HFFc6 (cell line): ENCODE results near the gene GOLT1B. TPM values are rescaled to one million over a fixed set of nuclear protein-coding genes. Genes with fewer than 3 reads are reported as not detected.
"Not testable (repeated sequence)": the region's sequence is repeated elsewhere in the genome, so short reads cannot be mapped to it uniquely, and the experiment has no call there.

Source experiments
- DNase-seq: peaks from one replicate; pipeline ENCODE4 v3.0.0-alpha.2; 2018
- H3K27ac Mint-ChIP-seq: 2 replicates; pipeline ENCODE4 v1.8.0; 2020; ENCODE audit warnings: mild to moderate bottlenecking, mixed read lengths
- H3K27me3 Mint-ChIP-seq: 2 replicates; pipeline ENCODE4 v1.8.0; 2021; ENCODE audit warnings: mild to moderate bottlenecking, moderate library complexity, mixed read lengths; ENCODE audit not compliant: insufficient read depth
- H3K36me3 Mint-ChIP-seq: 2 replicates; pipeline ENCODE4 v1.8.0; 2021; ENCODE audit warnings: low read depth, mixed read lengths
- H3K4me1 Mint-ChIP-seq: 2 replicates; pipeline ENCODE4 v1.8.0; 2020; ENCODE audit warnings: low read depth, mixed read lengths
- H3K4me3 Mint-ChIP-seq: 2 replicates; pipeline ENCODE4 v1.8.0; 2020; ENCODE audit warnings: mild to moderate bottlenecking, moderate library complexity, mixed read lengths
- H3K9me3 Mint-ChIP-seq: 2 replicates; pipeline ENCODE4 v1.8.0; 2020; ENCODE audit warnings: mild to moderate bottlenecking, mixed read lengths
- long read RNA-seq: library from polyadenylated mRNA; unstranded; transcript quantifications from one replicate; pipeline ENCODE4 v2.0.0, GENCODE V29; 2019
- total RNA-seq, 6 experiments: library from RNA; stranded (reverse); fragmentation: NEBNext Ultra II Directional; extraction: Animal tissue kit (Norgen Biotek cat#: 25700); gene quantifications; 2 replicates in 1 of 6; 3 replicates in 5 of 6; pipeline ENCODE4 v1.2.3, GENCODE V29; 2021
- TF ChIP-seq, protein P1 (sequence below): fragments of 200-600 bp; sonication (generic); IDR thresholded peaks from 2 replicates; pipeline ENCODE4 v1.5.0; 2021; ENCODE audit warnings: antibody characterized with exemption, mild to moderate bottlenecking

GOLT1B gene, protein sequence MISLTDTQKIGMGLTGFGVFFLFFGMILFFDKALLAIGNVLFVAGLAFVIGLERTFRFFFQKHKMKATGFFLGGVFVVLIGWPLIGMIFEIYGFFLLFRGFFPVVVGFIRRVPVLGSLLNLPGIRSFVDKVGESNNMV
- total RNA-seq, result 100 to 1,000 TPM in 1 of 6 experiments, 10 to 100 TPM in 5; 78.8 to 115 (median 98.1) TPM
- long read RNA-seq, transcript GOLT1B-201 (5 exons, 3,227 nt), result major isoform, 116 of 138 reads
- long read RNA-seq, transcript GOLT1B-203 (6 exons, 1,210 nt), result minor isoform, 5 of 138 reads
- long read RNA-seq, partial matches to known transcripts, result 15 of 138 reads
- long read RNA-seq, other reads (novel, unspliced or antisense), result 0 of 138 reads

DNA sequence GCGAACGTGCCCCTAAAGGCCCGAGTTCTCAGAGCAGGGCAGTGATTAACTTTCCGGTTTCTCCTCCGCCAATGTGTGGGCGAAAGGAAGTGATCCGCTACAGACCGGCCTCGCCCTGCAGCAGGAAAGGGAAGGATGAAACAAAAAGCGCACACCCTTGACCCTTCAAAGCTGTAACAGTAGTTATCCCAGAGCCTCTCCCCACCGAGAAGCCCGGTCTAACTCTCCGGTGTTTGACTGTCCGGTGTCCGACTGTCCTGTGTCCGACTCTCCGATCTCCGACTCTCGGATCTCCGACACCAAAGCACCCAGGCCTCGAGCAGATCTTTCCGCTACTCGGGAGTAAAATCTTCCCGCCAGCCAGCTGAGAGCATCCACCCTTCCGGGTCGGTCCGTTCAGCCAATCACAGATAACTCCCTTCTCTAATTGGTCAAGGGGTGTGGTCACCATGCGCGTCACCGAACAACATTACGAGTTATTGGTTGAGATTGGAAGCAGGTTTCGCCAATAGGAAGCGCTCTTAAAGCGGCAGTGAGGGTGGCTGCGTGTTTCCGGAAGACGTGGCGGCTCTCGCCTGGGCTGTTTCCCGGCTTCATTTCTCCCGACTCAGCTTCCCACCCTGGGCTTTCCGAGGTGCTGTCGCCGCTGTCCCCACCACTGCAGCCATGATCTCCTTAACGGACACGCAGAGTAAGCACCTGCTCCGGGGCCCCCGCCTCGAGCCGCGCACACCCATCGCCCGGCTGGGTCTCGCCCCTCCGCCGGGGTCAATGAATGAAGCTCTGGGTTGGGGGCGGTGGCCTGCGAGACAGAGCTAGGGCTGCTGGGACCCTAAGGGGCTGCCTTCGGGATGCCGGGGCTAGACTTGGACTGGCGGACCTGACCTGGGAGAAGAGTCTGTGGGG is at the start of gene GOLT1B, which contains the start of gene RECQL:
GOLT1B (plus strand) TSS at position 532 of the 906 bp plus-strand sequence; CDS start at position 667, 135 bp downstream.
RECQL (minus strand) TSS at position 378 of the 906 bp plus-strand sequence. CDS start 2,065 bp downstream, outside the sequence.
- peaks cover 29% of the 10 kb centered on the region for H3K36me3 Mint-ChIP-seq
- no peaks in the 10 kb centered on the region for H3K9me3 Mint-ChIP-seq
- TF ChIP-seq, protein P1, sequence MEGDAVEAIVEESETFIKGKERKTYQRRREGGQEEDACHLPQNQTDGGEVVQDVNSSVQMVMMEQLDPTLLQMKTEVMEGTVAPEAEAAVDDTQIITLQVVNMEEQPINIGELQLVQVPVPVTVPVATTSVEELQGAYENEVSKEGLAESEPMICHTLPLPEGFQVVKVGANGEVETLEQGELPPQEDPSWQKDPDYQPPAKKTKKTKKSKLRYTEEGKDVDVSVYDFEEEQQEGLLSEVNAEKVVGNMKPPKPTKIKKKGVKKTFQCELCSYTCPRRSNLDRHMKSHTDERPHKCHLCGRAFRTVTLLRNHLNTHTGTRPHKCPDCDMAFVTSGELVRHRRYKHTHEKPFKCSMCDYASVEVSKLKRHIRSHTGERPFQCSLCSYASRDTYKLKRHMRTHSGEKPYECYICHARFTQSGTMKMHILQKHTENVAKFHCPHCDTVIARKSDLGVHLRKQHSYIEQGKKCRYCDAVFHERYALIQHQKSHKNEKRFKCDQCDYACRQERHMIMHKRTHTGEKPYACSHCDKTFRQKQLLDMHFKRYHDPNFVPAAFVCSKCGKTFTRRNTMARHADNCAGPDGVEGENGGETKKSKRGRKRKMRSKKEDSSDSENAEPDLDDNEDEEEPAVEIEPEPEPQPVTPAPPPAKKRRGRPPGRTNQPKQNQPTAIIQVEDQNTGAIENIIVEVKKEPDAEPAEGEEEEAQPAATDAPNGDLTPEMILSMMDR, result no peak
- H3K27me3 Mint-ChIP-seq, result no peaks in the 10 kb centered on the region
- no peak within 1 kb of the TSS for H3K4me3 Mint-ChIP-seq
- no peak within 1 kb of the TSS for H3K27ac Mint-ChIP-seq
- peaks cover 35% of the 10 kb centered on the region for H3K4me1 Mint-ChIP-seq
- peak; percentile 98 for DNase-seq

DNA sequence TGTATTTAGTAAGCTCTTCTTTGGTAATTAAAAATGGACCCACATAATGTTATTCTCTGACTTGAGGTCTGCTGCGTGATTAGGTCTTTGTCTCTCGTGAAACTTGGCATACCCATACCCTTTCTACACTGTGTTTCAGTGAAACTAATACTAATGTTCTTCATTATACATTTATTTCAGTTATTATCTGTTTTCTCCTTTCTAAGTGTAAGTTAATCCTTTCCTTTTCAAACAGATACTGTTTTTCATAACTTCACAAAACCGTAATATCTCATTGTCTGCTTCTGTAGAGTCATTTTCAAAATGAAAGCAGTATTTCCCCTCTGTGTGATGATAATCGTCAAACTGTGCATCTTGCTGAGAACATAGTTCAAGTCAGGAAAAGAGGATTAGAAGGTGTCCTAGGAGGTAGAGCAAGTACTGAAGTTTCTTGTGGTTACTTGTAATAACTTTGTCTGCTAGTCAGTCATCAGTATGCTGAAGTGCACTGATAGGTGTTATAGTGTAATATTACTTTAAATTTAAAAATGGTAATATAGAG is 48.2 kb upstream of the GOLT1B start:
- Mint-ChIP-seq H3K36me3 (peaks cover 13% of the 10 kb centered on the region), H3K4me1 (peaks cover 28% of the 10 kb centered on the region), H3K9me3 (no peaks in the 10 kb centered on the region), H3K27ac (no peak overlapping the region), H3K27me3 (no peaks in the 10 kb centered on the region; the same call in 1 of the 2 replicates), H3K4me3 (no peak overlapping the region)
- TF ChIP-seq, protein P1, result no peak
- DNase-seq, result no peak

DNA sequence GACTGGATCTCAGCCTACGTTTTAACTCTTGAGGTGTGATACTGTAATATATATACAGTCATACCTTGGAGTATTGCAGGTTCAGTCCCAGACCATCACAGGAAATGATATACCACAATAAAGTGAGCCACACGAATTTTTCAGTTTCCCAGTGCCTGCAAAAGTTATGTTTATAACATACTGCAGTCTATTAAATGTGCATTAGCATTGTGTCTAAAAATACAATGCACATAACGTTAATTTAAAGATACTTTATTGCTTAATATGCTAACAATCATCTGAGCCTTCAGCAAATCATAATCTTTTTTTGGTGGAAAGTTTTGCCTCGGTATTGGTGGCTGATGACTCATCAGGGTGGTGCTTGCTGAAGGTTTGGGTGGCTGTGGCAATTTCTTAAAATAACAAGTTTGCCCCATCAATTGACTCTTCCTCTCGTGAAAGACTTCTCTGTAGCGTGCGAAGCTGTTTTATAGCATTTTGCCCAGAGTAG is 45.3 kb upstream of the GOLT1B start:
- Mint-ChIP-seq H3K9me3 (no peaks in the 10 kb centered on the region), H3K36me3 (peaks cover 13% of the 10 kb centered on the region)
- no peak for DNase-seq

DNA sequence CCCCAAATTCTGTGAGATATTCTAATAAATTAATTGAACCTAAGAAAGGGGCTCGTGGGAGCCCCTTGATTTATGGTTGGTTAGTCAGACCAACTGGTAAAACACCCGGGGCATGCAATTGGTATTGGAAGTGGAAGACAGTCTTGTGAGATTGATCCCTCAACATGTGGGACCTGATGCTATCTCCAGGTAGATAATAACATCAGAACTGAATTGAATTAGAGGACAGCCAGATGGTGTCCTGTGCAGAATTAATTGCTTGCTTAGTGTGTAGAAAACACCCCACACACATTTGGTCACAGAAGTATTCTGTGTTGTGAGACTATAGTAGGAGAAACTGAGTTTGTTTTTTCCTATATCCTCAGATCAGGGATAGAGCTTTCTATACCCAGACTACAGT is 42.1 kb upstream of the GOLT1B start:
- Mint-ChIP-seq H3K9me3 (no peaks in the 10 kb centered on the region), H3K36me3 (peaks cover 16% of the 10 kb centered on the region), H3K4me3 (no peak overlapping the region), H3K4me1 (peaks cover 12% of the 10 kb centered on the region), H3K27ac (no peak overlapping the region), H3K27me3 (no peaks in the 10 kb centered on the region; the same call in 1 of the 2 replicates)
- TF ChIP-seq, protein P1, result no peak
- no peak for DNase-seq

More for the DNA sequence above, 45.3 kb upstream of the GOLT1B start:
- H3K27ac Mint-ChIP-seq, result no peak overlapping the region
- TF ChIP-seq, protein P1, result no peak
- H3K4me3 Mint-ChIP-seq, result no peak overlapping the region
- H3K27me3 Mint-ChIP-seq, result no peaks in the 10 kb centered on the region; the same call in 1 of the 2 replicates
- peaks cover 16% of the 10 kb centered on the region for H3K4me1 Mint-ChIP-seq

DNA sequence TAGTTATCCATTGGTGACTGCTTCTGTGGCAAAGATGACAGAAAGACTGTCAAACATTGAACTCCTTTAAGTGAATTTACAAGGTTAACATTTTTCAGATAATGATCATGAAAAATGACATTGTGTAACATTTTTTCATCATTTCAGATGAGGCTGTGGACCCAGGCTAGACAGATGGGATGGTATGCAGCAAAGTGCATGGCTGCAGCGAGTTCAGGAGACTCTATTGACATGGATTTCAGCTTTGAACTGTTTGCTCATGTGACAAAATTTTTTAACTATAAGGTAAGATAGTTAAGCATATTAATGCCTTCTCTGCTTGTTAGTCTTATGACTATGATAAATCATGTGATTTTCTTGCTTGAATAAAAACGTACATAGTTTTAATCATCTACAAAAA is 34.3 kb upstream of the GOLT1B start:
- H3K36me3 Mint-ChIP-seq, result peaks cover 28% of the 10 kb centered on the region
- DNase-seq, H3K27me3 Mint-ChIP-seq, H3K9me3 Mint-ChIP-seq, H3K4me1 Mint-ChIP-seq, H3K4me3 Mint-ChIP-seq, H3K27ac Mint-ChIP-seq: not testable (repeated sequence)
